KMS-11 (cell line): Measurements from ENCODE around the gene NECAB3.

Experiments
- H2AFZ ChIP-seq: fragments of 200-600 bp; sonication (generic); 2 replicates; pipeline ENCODE4 v1.6.1; 2016; ENCODE audit warnings: antibody characterized with exemption, mixed run types, low read depth
- H3K27ac ChIP-seq: fragments of 200-600 bp; sonication (generic); 2 replicates; pipeline ENCODE4 v1.6.1; 2016; ENCODE audit warnings: mild to moderate bottlenecking, mixed run types
- H3K27me3 ChIP-seq: fragments of 200-600 bp; sonication (generic); 2 replicates; pipeline ENCODE4 v1.6.1; 2017; ENCODE audit warnings: mild to moderate bottlenecking, low read depth, mixed run types, moderate library complexity; ENCODE audit not compliant: insufficient read depth
- H3K36me3 ChIP-seq: fragments of 200-600 bp; sonication (generic); 2 replicates; pipeline ENCODE4 v1.6.1; 2017; ENCODE audit warnings: mild to moderate bottlenecking, mixed run types; ENCODE audit not compliant: insufficient read depth
- H3K4me1 ChIP-seq: fragments of 200-600 bp; sonication (generic); 2 replicates; pipeline ENCODE4 v1.6.1; 2016; ENCODE audit warnings: mild to moderate bottlenecking, low read depth, mixed run types; ENCODE audit not compliant: poor library complexity, severe bottlenecking
- H3K4me2 ChIP-seq: fragments of 200-600 bp; sonication (generic); 2 replicates; pipeline ENCODE4 v1.7.0; 2016; ENCODE audit warnings: mild to moderate bottlenecking, mixed run types
- H3K4me3 ChIP-seq: fragments of 200-600 bp; sonication (generic); IDR thresholded peaks from 2 replicates; pipeline ENCODE4 v1.6.1; 2017; ENCODE audit warnings: low read depth, low read length, mixed read lengths; ENCODE audit not compliant: insufficient read depth
- H3K79me2 ChIP-seq: fragments of 200-600 bp; sonication (generic); 2 replicates; pipeline ENCODE4 v1.6.1; 2016; ENCODE audit warnings: low read depth, mixed run types; ENCODE audit not compliant: insufficient read depth
- H3K9ac ChIP-seq: fragments of 200-600 bp; sonication (generic); 2 replicates; pipeline ENCODE4 v1.6.1; 2016; ENCODE audit warnings: mild to moderate bottlenecking, mixed run types
- H4K20me1 ChIP-seq: fragments of 200-600 bp; sonication (generic); 2 replicates; pipeline ENCODE4 v1.6.1; 2016; ENCODE audit warnings: mild to moderate bottlenecking, mixed run types; ENCODE audit not compliant: insufficient read depth
- TF ChIP-seq, protein P1 (sequence below): fragments of 200-600 bp; sonication (generic); conservative IDR thresholded peaks from 2 replicates; pipeline ENCODE4 v1.6.1; 2017; ENCODE audit warnings: low read depth, mild to moderate bottlenecking, antibody characterized with exemption, low read length, moderate library complexity, mixed read lengths

Gene NECAB3

DNA sequence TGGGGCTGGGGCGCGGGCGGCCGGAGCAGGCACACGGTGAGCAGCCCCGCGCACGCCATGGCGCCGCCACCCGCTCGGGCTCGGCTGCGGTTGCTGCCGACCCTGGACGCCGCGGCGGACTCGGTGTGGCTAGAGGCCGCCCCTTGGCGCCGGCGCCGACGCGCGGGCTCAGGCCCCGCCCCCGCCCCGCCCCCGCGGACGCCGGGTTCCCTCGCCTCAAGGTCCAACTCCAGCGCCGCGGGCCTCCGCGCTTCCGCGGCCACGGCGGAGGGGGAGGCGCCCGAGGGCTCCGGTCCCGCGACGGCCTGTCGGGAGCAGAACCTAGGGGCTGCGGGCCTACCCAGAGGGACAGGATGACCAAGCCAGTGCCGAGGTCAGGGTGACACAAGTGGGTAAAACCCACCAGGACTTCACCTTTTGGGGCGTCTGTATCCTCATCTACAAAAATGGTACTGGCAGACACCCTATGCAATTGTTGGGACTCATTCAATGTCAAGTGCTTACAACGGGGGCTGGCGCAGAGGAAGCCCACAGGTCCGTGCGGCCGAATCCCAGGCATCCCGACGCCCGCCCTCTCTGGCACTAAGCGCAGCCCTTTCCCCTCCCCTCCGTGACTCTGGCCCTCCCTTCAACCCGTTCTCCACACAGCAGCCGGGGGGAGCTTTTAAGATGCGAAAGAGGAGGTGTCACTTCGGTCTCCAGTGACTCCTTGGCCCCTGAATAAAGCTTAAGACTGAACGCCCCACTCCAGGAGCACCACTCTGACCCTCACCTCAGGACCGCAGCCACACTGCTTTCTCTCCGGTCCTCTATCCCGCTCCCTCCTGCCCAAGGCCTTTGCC lies at the start of gene NECAB3:
TSS of gene NECAB3 (minus strand) at position 135 of the 842 bp plus-strand sequence. CDS start at position 59, 76 bp downstream.
- H3K4me1 ChIP-seq: peaks cover 54% of the 10 kb centered on the region
- H3K27ac ChIP-seq: peak within 1 kb of the TSS; percentile 62
- peak within 1 kb of the TSS; percentile 84 for H3K9ac ChIP-seq
- H3K4me3 ChIP-seq: no peak within 1 kb of the TSS
- peak within 1 kb of the TSS; percentile 27; the same call in 1 of the 2 replicates for H2AFZ ChIP-seq
- H3K36me3 ChIP-seq: peaks cover 7% of the 10 kb centered on the region
- peaks cover 31% of the 10 kb centered on the region for H3K79me2 ChIP-seq
- no peaks in the 10 kb centered on the region for H3K27me3 ChIP-seq
- TF ChIP-seq, protein P1, sequence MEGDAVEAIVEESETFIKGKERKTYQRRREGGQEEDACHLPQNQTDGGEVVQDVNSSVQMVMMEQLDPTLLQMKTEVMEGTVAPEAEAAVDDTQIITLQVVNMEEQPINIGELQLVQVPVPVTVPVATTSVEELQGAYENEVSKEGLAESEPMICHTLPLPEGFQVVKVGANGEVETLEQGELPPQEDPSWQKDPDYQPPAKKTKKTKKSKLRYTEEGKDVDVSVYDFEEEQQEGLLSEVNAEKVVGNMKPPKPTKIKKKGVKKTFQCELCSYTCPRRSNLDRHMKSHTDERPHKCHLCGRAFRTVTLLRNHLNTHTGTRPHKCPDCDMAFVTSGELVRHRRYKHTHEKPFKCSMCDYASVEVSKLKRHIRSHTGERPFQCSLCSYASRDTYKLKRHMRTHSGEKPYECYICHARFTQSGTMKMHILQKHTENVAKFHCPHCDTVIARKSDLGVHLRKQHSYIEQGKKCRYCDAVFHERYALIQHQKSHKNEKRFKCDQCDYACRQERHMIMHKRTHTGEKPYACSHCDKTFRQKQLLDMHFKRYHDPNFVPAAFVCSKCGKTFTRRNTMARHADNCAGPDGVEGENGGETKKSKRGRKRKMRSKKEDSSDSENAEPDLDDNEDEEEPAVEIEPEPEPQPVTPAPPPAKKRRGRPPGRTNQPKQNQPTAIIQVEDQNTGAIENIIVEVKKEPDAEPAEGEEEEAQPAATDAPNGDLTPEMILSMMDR: no peak
- peak within 1 kb of the TSS; percentile 94 for H3K4me2 ChIP-seq
- H4K20me1 ChIP-seq: no peaks in the 10 kb centered on the region

GRCh38 chr20:33721391-33722140 lies 47.3 kb upstream of the NECAB3 start:
- no peak overlapping the region for H3K27ac ChIP-seq

DNA sequence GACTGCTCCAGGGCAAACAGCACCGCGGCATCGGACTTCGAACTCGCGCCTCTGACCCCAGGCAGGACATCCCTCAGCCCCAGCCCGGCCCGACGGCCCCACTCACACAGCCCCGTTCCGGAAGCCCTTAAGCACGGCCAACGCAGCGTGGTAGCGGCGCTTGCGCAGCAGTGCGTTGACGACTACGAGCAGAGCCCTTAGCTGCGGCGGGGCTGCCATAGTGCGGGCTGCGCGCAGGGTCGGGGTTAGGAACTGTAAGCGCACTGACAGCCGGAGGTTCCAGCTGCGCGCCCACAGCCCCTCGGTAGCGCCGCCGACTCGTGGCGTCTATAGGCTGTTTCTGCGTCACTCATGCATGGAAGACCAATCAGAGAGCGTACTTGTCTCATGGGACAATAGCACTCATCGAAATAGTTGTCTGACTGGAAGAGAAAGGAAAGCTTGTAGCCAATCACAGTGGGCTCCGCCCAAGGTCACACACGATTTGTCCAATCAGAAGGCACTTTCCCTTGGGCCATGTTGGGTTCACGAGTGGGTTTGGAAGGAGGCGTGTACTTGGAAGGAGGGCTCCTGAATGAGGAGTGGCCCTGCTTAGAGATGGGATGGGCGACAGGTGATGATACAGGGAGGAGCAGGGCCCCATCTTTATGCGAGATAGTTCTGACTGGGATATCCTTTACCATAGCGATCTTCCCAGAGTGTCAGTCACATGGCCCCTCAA lies 45.9 kb upstream of the NECAB3 start, which contains the start of gene PXMP4:
TSS of gene PXMP4 (minus strand) at position 322 of the 721 bp plus-strand sequence. CDS start at position 219, 103 bp downstream.
- no peak within 1 kb of the TSS for H3K27ac ChIP-seq
- H3K27me3 ChIP-seq: no peaks in the 10 kb centered on the region
- H3K79me2 ChIP-seq: no peaks in the 10 kb centered on the region; the same call in 1 of the 2 replicates
- no peak within 1 kb of the TSS for H3K4me3 ChIP-seq
- H4K20me1 ChIP-seq: no peaks in the 10 kb centered on the region
- TF ChIP-seq, protein P1: no peak
- H3K36me3 ChIP-seq: no peaks in the 10 kb centered on the region
- H3K4me1 ChIP-seq: peaks cover 22% of the 10 kb centered on the region
- peak within 1 kb of the TSS; percentile 37; the same call in 1 of the 2 replicates for H2AFZ ChIP-seq
- H3K4me2 ChIP-seq: peak within 1 kb of the TSS; percentile 44; the same call in 1 of the 2 replicates
- peak within 1 kb of the TSS; percentile 3; the same call in 1 of the 2 replicates for H3K9ac ChIP-seq

More at GRCh38 chr20:33721391-33722140, 47.3 kb upstream of the NECAB3 start:
- no peaks in the 10 kb centered on the region for H3K27me3 ChIP-seq
- H3K36me3 ChIP-seq: no peaks in the 10 kb centered on the region
- H3K4me2 ChIP-seq: no peak overlapping the region
- H4K20me1 ChIP-seq: no peaks in the 10 kb centered on the region
- TF ChIP-seq, protein P1: no peak
- no peak overlapping the region for H3K9ac ChIP-seq
- peaks cover 33% of the 10 kb centered on the region for H3K4me1 ChIP-seq
- H3K4me3 ChIP-seq: no peak overlapping the region
- H3K79me2 ChIP-seq: no peaks in the 10 kb centered on the region; the same call in 1 of the 2 replicates
- H2AFZ ChIP-seq: no peak overlapping the region
